HL-60 (cell line): ENCODE measurements around the gene KAZN.

ENCODE experiments used
- DNase-seq, 2 experiments: peaks; one replicate each; pipeline ENCODE4 v3.0.0-alpha.2; 2010 to 2020; ENCODE audit warnings: low read depth in 1 of 2, low spot score in 1 of 2
- H3K27ac ChIP-seq: fragments of 250-450 bp; sonication (Bioruptor Pico); replicated peaks from 2 replicates; pipeline ENCODE4 v1.5.1; 2020; ENCODE audit warnings: mild to moderate bottlenecking, moderate library complexity
- H3K27me3 ChIP-seq: fragments of 250-450 bp; sonication (Bioruptor Pico); 2 replicates; pipeline ENCODE4 v1.5.1; 2021; ENCODE audit warnings: mild to moderate bottlenecking, moderate library complexity; ENCODE audit not compliant: insufficient read depth, poor library complexity, severe bottlenecking
- H3K4me3 ChIP-seq: replicated peaks from 2 replicates; pipeline ENCODE4 v1.5.1; 2011; ENCODE audit warnings: mild to moderate bottlenecking, control low read depth, low read length; ENCODE audit not compliant: insufficient read depth
- GABPA ChIP-seq: IDR thresholded peaks from 2 replicates; pipeline ENCODE4 v1.6.1; 2012; ENCODE audit warnings: low read depth
- POLR2AphosphoS5 ChIP-seq: IDR thresholded peaks from 2 replicates; pipeline ENCODE4 v1.6.1; 2012; ENCODE audit warnings: low read depth
- REST ChIP-seq: IDR thresholded peaks from 2 replicates; pipeline ENCODE4 v1.6.1; 2012; ENCODE audit warnings: low read depth; ENCODE audit not compliant: insufficient replicate concordance
- SPI1 ChIP-seq: IDR thresholded peaks from 2 replicates; pipeline ENCODE4 v1.6.1; 2012; ENCODE audit warnings: low read depth, mild to moderate bottlenecking, borderline replicate concordance
- TF ChIP-seq, protein P1 (sequence below): IDR thresholded peaks from one replicate; pipeline ENCODE4 v1.5.1; 2011; ENCODE audit warnings: low read length, control low read depth, inconsistent platforms; ENCODE audit not compliant: insufficient read depth

The KAZN gene

DNA sequence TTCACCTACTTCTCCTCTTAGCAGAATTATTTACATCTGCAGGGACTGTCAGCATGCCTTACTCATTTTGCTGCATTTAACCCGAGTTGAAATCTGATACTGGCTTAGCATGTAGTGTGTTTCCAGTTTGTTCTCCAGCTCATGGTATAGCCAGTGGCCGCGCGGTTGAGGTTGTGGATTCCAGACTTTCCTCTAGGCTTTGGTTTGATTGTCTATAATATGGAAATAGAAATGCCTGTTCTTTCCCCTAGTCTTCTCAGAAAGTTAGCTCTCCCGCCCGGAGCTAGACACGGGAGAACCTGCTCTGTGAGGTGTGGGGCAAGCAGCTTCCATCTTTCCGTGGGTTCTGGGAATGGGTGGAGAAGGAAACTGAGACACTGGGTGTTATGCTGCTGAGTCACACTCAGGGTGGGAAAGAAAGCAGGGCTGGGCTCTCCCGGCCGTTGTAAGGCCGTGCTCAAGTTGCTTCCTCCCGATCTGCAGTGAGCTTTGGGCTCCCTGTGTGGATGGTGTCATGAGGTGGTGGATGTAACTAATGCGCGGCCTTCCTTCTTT is 348.3 kb downstream of the KAZN start:
- DNase-seq: no peak
- TF ChIP-seq SPI1 (no peak), POLR2AphosphoS5 (no peak), GABPA (no peak), REST (no peak)
- TF ChIP-seq, protein P1, sequence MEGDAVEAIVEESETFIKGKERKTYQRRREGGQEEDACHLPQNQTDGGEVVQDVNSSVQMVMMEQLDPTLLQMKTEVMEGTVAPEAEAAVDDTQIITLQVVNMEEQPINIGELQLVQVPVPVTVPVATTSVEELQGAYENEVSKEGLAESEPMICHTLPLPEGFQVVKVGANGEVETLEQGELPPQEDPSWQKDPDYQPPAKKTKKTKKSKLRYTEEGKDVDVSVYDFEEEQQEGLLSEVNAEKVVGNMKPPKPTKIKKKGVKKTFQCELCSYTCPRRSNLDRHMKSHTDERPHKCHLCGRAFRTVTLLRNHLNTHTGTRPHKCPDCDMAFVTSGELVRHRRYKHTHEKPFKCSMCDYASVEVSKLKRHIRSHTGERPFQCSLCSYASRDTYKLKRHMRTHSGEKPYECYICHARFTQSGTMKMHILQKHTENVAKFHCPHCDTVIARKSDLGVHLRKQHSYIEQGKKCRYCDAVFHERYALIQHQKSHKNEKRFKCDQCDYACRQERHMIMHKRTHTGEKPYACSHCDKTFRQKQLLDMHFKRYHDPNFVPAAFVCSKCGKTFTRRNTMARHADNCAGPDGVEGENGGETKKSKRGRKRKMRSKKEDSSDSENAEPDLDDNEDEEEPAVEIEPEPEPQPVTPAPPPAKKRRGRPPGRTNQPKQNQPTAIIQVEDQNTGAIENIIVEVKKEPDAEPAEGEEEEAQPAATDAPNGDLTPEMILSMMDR: no peak
- H3K4me3 ChIP-seq: no peak overlapping the region
- H3K27ac ChIP-seq: no peak overlapping the region
- peaks cover 2% of the 10 kb centered on the region for H3K27me3 ChIP-seq

DNA sequence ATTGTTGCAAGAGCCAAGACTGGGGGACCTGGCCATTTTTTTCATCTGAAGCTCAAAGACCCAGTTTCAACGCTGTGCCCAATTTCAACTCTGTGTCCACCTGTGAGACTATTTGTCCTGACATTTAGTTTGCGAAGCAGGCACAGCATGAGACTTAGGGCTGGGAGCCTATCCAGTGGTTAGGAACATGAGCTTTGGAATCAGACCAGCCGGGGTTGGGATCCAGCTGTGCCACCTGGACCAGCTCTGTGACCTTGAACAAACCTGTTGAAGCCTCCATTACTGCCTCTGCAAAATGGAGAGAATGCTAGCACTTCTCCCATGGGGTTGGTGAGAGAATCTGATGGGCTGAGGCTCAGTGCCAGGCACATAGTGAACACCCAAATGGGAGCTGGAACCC is 348.9 kb downstream of the KAZN start:
- Histone ChIP-seq H3K27me3 (peaks cover 2% of the 10 kb centered on the region), H3K27ac (no peak overlapping the region), H3K4me3 (no peak overlapping the region)
- DNase-seq: no peak
- TF ChIP-seq GABPA: no peak

DNA sequence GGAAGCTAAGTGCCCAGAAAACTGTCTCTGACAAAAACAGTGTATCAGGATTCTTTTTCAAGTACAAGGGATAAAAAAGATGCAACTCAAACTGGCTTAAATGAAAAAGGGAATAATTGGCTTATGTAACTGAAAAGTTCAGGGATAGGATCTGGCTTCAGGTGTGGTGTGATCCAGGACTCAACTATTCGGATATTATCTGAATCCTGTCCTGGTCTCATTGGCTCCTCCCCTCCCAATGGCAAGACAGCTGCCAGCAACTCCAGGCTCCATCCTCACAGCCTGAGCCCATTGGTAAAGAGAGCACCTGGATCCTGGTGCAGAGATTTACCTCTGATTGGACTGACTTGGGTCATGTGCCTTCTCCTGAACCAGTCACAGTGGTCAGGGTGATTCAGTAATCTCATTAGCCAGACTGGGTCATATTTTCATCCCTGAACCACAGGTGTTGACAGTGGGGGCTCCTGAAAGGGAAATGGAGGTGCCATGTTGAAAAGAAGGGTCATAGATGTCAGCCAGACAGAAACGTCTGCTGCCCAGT is 349.7 kb downstream of the KAZN start:
- TF ChIP-seq SPI1: no peak
- TF ChIP-seq POLR2AphosphoS5: no peak
- Histone ChIP-seq H3K4me3 (no peak overlapping the region), H3K27me3 (peaks cover 2% of the 10 kb centered on the region), H3K27ac (no peak overlapping the region)
- no peak for DNase-seq

DNA sequence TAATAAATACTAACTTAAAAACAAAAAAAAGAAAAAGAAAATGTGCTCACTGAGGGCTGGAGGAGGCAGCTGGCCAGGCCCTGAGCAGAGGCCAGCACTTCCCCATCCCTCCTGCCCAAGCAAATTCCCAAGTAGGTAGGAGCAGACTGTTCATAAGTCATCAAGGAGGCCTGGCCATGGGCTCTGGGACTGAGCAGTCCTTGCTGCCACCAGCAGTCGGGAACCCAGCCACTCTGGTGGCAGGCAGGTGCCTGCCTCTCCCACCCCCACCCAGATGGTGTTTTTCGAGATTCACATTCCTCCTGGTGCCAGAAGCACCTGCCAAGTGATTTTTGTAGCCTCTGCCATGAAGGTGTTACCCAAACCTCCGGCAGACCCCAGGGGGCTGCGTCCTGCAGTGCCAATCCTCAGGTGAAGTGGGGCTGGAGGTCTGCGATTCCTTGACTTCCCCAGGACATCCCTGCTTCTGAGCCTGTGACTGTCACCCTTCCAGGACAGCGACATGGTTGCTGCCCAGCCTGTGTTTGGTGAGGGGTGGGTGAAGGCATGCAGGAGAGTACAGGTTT is 350.9 kb downstream of the KAZN start:
- TF ChIP-seq, protein P1: no peak
- TF ChIP-seq GABPA: no peak
- TF ChIP-seq REST: no peak
- no peak for TF ChIP-seq SPI1
- no peak for TF ChIP-seq POLR2AphosphoS5
- DNase-seq: no peak
- no peak overlapping the region for H3K27ac ChIP-seq
- H3K4me3 ChIP-seq: no peak overlapping the region
- H3K27me3 ChIP-seq: peaks cover 2% of the 10 kb centered on the region
